Activated naive CD4-positive, alpha-beta T cell treated with anti-CD3 and anti-CD28 coated beads, Interleukin-2, amount 50 U/mL, for 72 hours (primary cell): ENCODE results near the gene PLG. TPM values are rescaled to one million over a fixed set of nuclear protein-coding genes. Genes with fewer than 3 reads are reported as not detected.
"Not testable (repeated sequence)": the region's sequence is repeated elsewhere in the genome, so short reads cannot be mapped to it uniquely, and the experiment has no call there.

Experiments used
- ATAC-seq, 2 donors: fragments of 150-1000 bp; cut with Tn5 transposase; 2 replicates each; pipeline ENCODE4 v1.10.0; 2021; ENCODE audit warnings: mild to moderate bottlenecking in 2 of 2, moderate library complexity in 2 of 2
- DNase-seq, 2 donors: peaks; one replicate each; pipeline ENCODE4 v3.0.0; 2021 to 2022; ENCODE audit warnings: low spot score in 2 of 2
- H3K27ac Mint-ChIP-seq, 2 donors: one replicate each; pipeline ENCODE4 v1.8.0; 2022; ENCODE audit warnings: mild to moderate bottlenecking in 2 of 2, mixed read lengths in 2 of 2
- H3K36me3 Mint-ChIP-seq, 2 donors: one replicate each; pipeline ENCODE4 v1.8.0; 2022; ENCODE audit warnings: mixed read lengths in 2 of 2
- H3K9me3 Mint-ChIP-seq, 2 donors: one replicate each; pipeline ENCODE4 v1.8.0; 2022; ENCODE audit warnings: mixed read lengths in 2 of 2
- total RNA-seq, 2 donors: library from RNA; stranded (reverse); gene quantifications; one replicate each; pipeline ENCODE4 v1.2.3, GENCODE V29; 2022

The PLG gene
- total RNA-seq, 2 donors from 2014 or later: not detected

GRCh38 chr6:160692369-160692959 lies 9.6 kb upstream of the PLG start:
- Mint-ChIP-seq H3K36me3 (no peaks in the 10 kb centered on the region), H3K27ac (no peak overlapping the region), H3K9me3 (peaks cover 0 to 6% of the 10 kb centered on the region in 2 donors)
- no peak for DNase-seq
- ATAC-seq: no peak

GRCh38 chr6:160695025-160695424 lies 7.0 kb upstream of the PLG start:
- not testable (repeated sequence) for H3K27ac Mint-ChIP-seq, ATAC-seq, DNase-seq, H3K36me3 Mint-ChIP-seq, H3K9me3 Mint-ChIP-seq

DNA sequence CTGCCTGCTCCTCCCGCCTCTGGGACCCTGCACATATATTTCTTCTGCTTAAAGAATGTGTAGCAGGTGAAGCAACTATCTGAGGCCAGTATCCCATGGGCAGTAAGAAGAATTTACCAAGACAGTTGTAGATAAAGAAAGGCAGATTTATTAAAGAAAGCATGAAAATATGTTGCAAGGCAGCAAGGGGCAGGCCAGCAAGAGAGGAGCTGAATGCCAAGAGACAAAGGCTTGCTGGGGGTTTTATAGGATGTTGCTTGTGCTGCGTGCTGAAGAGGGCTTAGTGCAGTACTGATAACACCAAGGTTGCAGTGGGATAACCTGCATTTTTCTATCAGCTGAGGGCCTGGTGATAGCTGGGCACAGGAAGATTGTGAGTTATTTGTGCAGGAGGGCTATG lies 6.4 kb upstream of the PLG start:
- DNase-seq, H3K36me3 Mint-ChIP-seq, H3K9me3 Mint-ChIP-seq, H3K27ac Mint-ChIP-seq, ATAC-seq: not testable (repeated sequence)

- ATAC-seq, H3K36me3 Mint-ChIP-seq, H3K27ac Mint-ChIP-seq, DNase-seq, H3K9me3 Mint-ChIP-seq: not testable (repeated sequence)
Observed at GRCh38 chr6:160696884-160697283, 5.2 kb upstream of the PLG start.

GRCh38 chr6:160697826-160698225 lies 4.2 kb upstream of the PLG start:
- ATAC-seq (no peak), DNase-seq (no peak)
- Mint-ChIP-seq H3K9me3 (peaks cover 0 to 6% of the 10 kb centered on the region in 2 donors), H3K36me3 (no peaks in the 10 kb centered on the region), H3K27ac (no peak overlapping the region)

- DNase-seq, H3K9me3 Mint-ChIP-seq, ATAC-seq, H3K27ac Mint-ChIP-seq, H3K36me3 Mint-ChIP-seq: not testable (repeated sequence)
Observed at GRCh38 chr6:160704688-160705087, 2.6 kb downstream of the PLG start.

DNA sequence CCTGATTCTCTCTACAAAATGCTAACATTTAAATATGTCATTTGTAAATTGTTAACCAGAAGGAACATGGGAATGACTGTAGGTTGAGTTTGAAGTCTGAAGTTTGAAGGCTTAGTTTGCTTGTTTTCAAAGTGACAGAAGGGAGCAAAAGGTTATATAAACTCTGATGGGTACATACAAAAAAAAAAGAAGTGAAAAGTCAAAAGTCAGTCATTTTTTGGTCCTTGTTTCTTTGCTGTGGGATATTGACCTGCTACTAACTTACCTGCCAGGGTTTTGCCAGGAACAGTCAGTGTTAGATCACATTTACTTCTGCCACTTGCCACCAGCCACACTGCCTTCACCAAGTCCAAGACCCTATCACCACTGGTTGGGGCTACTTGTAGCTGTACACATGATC lies 6.9 kb downstream of the PLG start:
- not testable (repeated sequence) for H3K36me3 Mint-ChIP-seq, H3K9me3 Mint-ChIP-seq, ATAC-seq, DNase-seq, H3K27ac Mint-ChIP-seq

- H3K9me3 Mint-ChIP-seq: no peaks in the 10 kb centered on the region
- no peaks in the 10 kb centered on the region for H3K36me3 Mint-ChIP-seq
- H3K27ac Mint-ChIP-seq: no peak overlapping the region
- DNase-seq (no peak), ATAC-seq (no peak)
Observed at GRCh38 chr6:160714731-160715316, 12.8 kb downstream of the PLG start.

- DNase-seq (no peak), ATAC-seq (no peak)
- Mint-ChIP-seq H3K27ac (no peak overlapping the region), H3K36me3 (no peaks in the 10 kb centered on the region), H3K9me3 (no peaks in the 10 kb centered on the region)
Observed at GRCh38 chr6:160730911-160731310, 28.9 kb downstream of the PLG start.

DNA sequence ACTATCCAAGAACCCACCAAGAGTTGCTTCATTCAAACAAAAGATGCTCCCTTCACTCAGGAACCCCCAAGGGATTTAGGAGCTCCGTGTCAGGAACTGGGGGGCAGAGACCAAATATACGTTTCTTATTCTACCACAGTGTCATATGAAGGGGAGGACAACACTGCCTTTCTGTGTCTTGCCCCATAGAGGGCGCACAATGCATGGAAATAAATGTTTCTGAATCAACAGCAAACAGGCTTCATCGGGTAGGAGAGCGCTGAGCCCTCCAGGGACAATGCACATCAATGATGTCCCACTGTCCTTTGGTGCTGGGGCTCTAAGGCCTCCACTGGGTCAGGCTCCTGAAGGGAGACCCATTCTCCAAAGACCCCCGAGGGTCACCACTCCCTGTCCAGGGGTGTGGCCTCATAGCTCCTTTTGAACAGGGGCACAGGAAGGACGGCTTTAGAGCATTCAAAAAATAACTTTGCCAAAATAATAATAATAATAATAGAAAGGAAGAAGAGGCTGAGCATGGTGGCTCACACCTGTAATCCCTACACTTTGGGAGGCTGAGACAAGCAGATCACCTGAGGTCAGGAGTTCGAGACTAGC lies 31.1 kb downstream of the PLG start:
- no peak overlapping the region for H3K27ac Mint-ChIP-seq
- H3K9me3 Mint-ChIP-seq: no peaks in the 10 kb centered on the region
- H3K36me3 Mint-ChIP-seq: no peaks in the 10 kb centered on the region
- DNase-seq: peak in 1 of 2 donors; percentile 13
- ATAC-seq: peak; percentile 26 to 66

DNA sequence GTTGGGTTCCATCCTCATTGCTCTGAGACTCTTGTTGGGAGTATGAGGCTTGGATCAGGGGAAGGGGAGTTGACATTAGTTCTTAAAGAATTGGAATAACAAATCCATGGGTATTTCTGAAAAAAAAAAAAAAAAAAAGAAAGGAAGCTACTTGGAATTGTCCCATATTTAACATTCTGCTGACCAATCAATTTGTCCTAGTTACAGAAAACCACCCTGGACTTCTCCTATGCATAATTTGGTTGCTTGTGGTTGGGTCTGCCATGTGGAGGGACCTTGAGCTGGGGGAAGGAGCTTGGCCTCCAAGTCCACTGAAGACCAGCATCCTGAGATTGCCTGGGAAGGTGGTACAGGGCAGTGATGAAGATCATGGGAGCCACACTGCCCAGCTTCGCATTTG lies 32.6 kb downstream of the PLG start:
- no peaks in the 10 kb centered on the region for H3K9me3 Mint-ChIP-seq
- no peak for DNase-seq
- ATAC-seq: no peak
- no peaks in the 10 kb centered on the region for H3K36me3 Mint-ChIP-seq
- no peak overlapping the region for H3K27ac Mint-ChIP-seq

- no peaks in the 10 kb centered on the region for H3K9me3 Mint-ChIP-seq
- DNase-seq (no peak), ATAC-seq (peak in 1 of 2 donors; percentile 42)
- no peaks in the 10 kb centered on the region for H3K36me3 Mint-ChIP-seq
- H3K27ac Mint-ChIP-seq: no peak overlapping the region
Observed at GRCh38 chr6:160735523-160735922, 33.5 kb downstream of the PLG start.

- no peaks in the 10 kb centered on the region for H3K36me3 Mint-ChIP-seq
- H3K9me3 Mint-ChIP-seq: no peaks in the 10 kb centered on the region
- DNase-seq: no peak
- H3K27ac Mint-ChIP-seq: no peak overlapping the region
- ATAC-seq: peak; percentile 43 to 83
Observed at GRCh38 chr6:160737934-160738333, 35.9 kb downstream of the PLG start.

- no peak for DNase-seq
- H3K27ac Mint-ChIP-seq: no peak overlapping the region
- H3K36me3 Mint-ChIP-seq: no peaks in the 10 kb centered on the region
- H3K9me3 Mint-ChIP-seq: peaks cover 3% of the 10 kb centered on the region in 2 donors
- ATAC-seq: no peak
Observed at GRCh38 chr6:160739955-160740354, 37.9 kb downstream of the PLG start.

DNA sequence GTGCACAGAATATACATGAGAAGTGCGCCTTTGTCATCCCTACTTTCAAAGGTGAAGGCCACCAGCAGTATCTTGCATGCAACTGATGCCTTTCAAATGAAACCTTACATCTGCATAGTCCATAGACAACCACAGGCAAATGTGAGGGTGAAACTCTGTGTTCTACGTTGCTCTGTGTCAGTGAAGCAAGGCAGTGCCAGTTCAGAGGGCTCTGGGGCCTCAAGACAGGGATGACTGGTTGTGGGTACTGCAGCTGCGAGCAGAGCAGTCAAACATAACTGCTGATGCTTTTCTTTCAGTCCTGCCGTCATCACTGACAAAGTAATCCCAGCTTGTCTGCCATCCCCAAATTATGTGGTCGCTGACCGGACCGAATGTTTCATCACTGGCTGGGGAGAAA lies 39.0 kb downstream of the PLG start:
- not testable (repeated sequence) for ATAC-seq, H3K27ac Mint-ChIP-seq, H3K36me3 Mint-ChIP-seq, DNase-seq
- peaks cover 9 to 11% of the 10 kb centered on the region in 2 donors for H3K9me3 Mint-ChIP-seq

- peaks cover 9 to 12% of the 10 kb centered on the region in 2 donors for H3K9me3 Mint-ChIP-seq
- ATAC-seq (no peak), DNase-seq (no peak)
- peaks cover 0 to 13% of the 10 kb centered on the region in 2 donors for H3K36me3 Mint-ChIP-seq
- H3K27ac Mint-ChIP-seq: no peak overlapping the region
Observed at GRCh38 chr6:160742090-160742489, 40.0 kb downstream of the PLG start.

DNA sequence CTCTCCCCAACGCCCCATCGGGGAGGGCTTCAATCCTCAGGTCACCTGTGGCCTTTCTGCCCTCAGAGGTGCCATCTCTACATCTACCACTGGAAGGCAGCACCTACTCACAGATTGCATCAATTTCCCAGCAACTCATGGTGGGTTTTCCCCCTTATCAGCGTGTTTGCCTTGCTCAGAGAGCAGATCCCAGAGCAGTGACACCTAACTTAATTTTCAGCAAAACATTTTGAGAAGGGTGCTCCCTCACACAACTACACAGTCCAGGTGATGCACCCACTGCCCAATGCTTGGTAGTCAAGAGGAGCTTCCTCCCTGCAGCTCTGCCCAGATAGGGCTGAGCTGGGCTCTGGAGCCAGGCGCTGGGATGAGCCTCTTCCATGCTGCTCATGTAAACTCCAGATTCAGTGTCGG lies 48.2 kb downstream of the PLG start:
- Mint-ChIP-seq H3K27ac (no peak overlapping the region), H3K36me3 (peaks cover 0 to 13% of the 10 kb centered on the region in 2 donors), H3K9me3 (peaks cover 3 to 8% of the 10 kb centered on the region in 2 donors)
- ATAC-seq: peak in 1 of 2 donors; percentile 58
- DNase-seq: no peak

DNA sequence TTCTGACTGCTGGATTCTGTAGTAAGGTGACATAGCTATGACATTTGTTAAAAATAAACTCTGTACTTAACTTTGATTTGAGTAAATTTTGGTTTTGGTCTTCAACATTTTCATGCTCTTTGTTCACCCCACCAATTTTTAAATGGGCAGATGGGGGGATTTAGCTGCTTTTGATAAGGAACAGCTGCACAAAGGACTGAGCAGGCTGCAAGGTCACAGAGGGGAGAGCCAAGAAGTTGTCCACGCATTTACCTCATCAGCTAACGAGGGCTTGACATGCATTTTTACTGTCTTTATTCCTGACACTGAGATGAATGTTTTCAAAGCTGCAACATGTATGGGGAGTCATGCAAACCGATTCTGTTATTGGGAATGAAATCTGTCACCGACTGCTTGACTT lies 51.2 kb downstream of the PLG start:
- ATAC-seq, DNase-seq: not testable (repeated sequence)

More for the DNA sequence above, 51.2 kb downstream of the PLG start:
- not testable (repeated sequence) for H3K36me3 Mint-ChIP-seq, H3K9me3 Mint-ChIP-seq, H3K27ac Mint-ChIP-seq
